Chondrocyte (in vitro differentiated cells): Measurements from ENCODE around the gene MIP. TPM values are rescaled to one million over a fixed set of nuclear protein-coding genes. Genes with fewer than 3 reads are reported as not detected.
"Not testable (repeated sequence)": the region's sequence is repeated elsewhere in the genome, so short reads cannot be mapped to it uniquely, and the experiment has no call there.

Experiments used
- DNase-seq: peaks from one replicate; pipeline ENCODE4 v3.0.0; 2021; ENCODE audit warnings: mixed read lengths, low spot score
- H3K27ac Mint-ChIP-seq: one replicate; pipeline ENCODE4 v1.8.0; 2021; ENCODE audit warnings: mild to moderate bottlenecking, moderate library complexity, mixed read lengths; ENCODE audit not compliant: unreplicated experiment
- H3K27me3 Mint-ChIP-seq: 2 replicates; pipeline ENCODE4 v1.8.0; 2021; ENCODE audit warnings: low read depth, mixed read lengths
- H3K36me3 Mint-ChIP-seq: 2 replicates; pipeline ENCODE4 v1.8.0; 2021; ENCODE audit warnings: low read depth, mixed read lengths
- H3K4me1 Mint-ChIP-seq: 2 replicates; pipeline ENCODE4 v1.8.0; 2021; ENCODE audit warnings: low read depth, mild to moderate bottlenecking, mixed read lengths
- H3K4me3 Mint-ChIP-seq: one replicate; pipeline ENCODE4 v1.8.0; 2021; ENCODE audit warnings: mild to moderate bottlenecking, moderate library complexity, mixed read lengths; ENCODE audit not compliant: unreplicated experiment
- H3K9me3 Mint-ChIP-seq: 2 replicates; pipeline ENCODE4 v1.8.0; 2021; ENCODE audit warnings: low read depth, mixed read lengths
- CTCF ChIP-seq: fragments of 200-600 bp; sonication (generic); IDR thresholded peaks from 2 replicates; pipeline ENCODE4 v1.5.0; 2021; ENCODE audit warnings: antibody characterized with exemption, mild to moderate bottlenecking, moderate library complexity
- total RNA-seq: library from RNA; stranded (reverse); gene quantifications from 3 replicates; pipeline ENCODE4 v1.2.1, GENCODE V29; 2021

MIP gene
- total RNA-seq, 1 donor from 2014 or later, result not detected

- Mint-ChIP-seq H3K27ac (no peak overlapping the region), H3K9me3 (no peaks in the 10 kb centered on the region), H3K4me3 (no peak overlapping the region), H3K27me3 (peaks cover 3% of the 10 kb centered on the region), H3K36me3 (no peaks in the 10 kb centered on the region), H3K4me1 (no peaks in the 10 kb centered on the region)
- TF ChIP-seq CTCF, result no peak
- no peak for DNase-seq
Measured at GRCh38 chr12:56457817-56458216, 3.4 kb upstream of the MIP start.

- Mint-ChIP-seq H3K27me3 (peaks cover 3% of the 10 kb centered on the region), H3K36me3 (no peaks in the 10 kb centered on the region), H3K27ac (no peak overlapping the region), H3K4me3 (no peak overlapping the region), H3K9me3 (no peaks in the 10 kb centered on the region), H3K4me1 (peaks cover 16% of the 10 kb centered on the region)
- DNase-seq, result no peak
- TF ChIP-seq CTCF, result no peak
Measured at GRCh38 chr12:56451147-56451546, 3.3 kb downstream of the MIP start.

GRCh38 chr12:56450241-56450640 is 4.2 kb downstream of the MIP start:
- Mint-ChIP-seq H3K9me3 (no peaks in the 10 kb centered on the region), H3K4me1 (peaks cover 16% of the 10 kb centered on the region), H3K4me3 (no peak overlapping the region), H3K27ac (peak overlapping the region; percentile 97), H3K36me3 (no peaks in the 10 kb centered on the region), H3K27me3 (peaks cover 3% of the 10 kb centered on the region)
- TF ChIP-seq CTCF, result no peak
- no peak for DNase-seq

- Mint-ChIP-seq H3K9me3 (no peaks in the 10 kb centered on the region), H3K36me3 (no peaks in the 10 kb centered on the region), H3K27me3 (peaks cover 3% of the 10 kb centered on the region), H3K27ac (peak overlapping the region; percentile 97), H3K4me1 (peaks cover 16% of the 10 kb centered on the region), H3K4me3 (peak overlapping the region; percentile 92)
- no peak for DNase-seq
- TF ChIP-seq CTCF, result no peak
Measured at GRCh38 chr12:56449622-56449984, 4.9 kb downstream of the MIP start.

- TF ChIP-seq CTCF, result peak; percentile 46
- Mint-ChIP-seq H3K4me1 (peaks cover 16% of the 10 kb centered on the region), H3K9me3 (peaks cover 2% of the 10 kb centered on the region), H3K27me3 (peaks cover under 1% of the 10 kb centered on the region), H3K27ac (peak within 1 kb of the TSS; percentile 97), H3K4me3 (peak within 1 kb of the TSS; percentile 92), H3K36me3 (no peaks in the 10 kb centered on the region)
- peak; percentile 95 for DNase-seq
Measured at GRCh38 chr12:56448860-56449621, 5.4 kb downstream of the MIP start, which contains the start of gene TIMELESS. Gene TIMELESS (minus strand): TSS chr12:56449426. CDS start chr12:56434170, 15,256 bp downstream.

- H3K36me3 Mint-ChIP-seq, H3K27ac Mint-ChIP-seq, H3K4me3 Mint-ChIP-seq, H3K9me3 Mint-ChIP-seq, H3K4me1 Mint-ChIP-seq, H3K27me3 Mint-ChIP-seq, DNase-seq: not testable (repeated sequence)
Measured at GRCh38 chr12:56443208-56443607, 11.2 kb downstream of the MIP start.
